ENCODE measurements around the gene ZNF296. TPM values are rescaled to one million over a fixed set of nuclear protein-coding genes. Genes with fewer than 3 reads are reported as not detected.

Gene ZNF296
- total RNA-seq, 6 experiments from 2014 or later, result 0.16 to 0.47 (median 0.35) TPM; not detected in 1

DNA sequence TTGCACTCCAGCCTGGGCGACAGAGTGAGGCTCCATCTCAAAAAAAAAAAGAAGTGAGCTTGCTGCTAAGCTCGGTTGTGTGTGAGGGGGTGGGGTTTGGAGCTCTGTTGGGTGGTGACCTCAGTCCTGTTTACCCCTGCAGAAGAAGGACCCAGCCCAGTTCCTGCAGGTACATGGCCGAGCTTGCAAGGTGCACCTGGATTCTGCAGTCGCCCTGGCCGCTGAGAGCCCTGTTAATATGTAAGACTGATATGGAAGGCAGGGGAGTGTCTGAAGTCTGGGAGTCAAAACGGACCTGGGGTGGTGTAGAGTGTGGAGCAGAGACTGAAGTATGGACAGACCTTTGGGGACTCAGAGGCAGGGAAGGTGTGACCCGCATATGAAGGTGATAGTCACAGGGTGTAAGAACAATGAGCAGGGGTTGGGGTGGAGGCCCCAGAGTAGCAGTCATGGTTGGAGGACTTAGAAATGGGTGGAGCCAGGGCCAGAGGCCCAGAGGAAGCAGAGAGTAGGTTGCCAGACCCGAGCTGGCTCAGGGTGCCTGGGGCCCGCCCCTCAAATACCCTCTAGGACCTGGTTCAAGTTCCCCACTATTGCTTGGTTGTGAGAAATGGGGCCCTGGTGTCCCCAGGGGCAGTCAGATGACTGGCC is 24.2 kb downstream of the ZNF296 start:
- no peaks in the 10 kb centered on the region for H3K9me3 ChIP-seq
- H3K27ac ChIP-seq, result no peak overlapping the region
- no peak for TF ChIP-seq POLR2A (IDR thresholded peaks at IDR 0.05)
- TF ChIP-seq, protein P1, sequence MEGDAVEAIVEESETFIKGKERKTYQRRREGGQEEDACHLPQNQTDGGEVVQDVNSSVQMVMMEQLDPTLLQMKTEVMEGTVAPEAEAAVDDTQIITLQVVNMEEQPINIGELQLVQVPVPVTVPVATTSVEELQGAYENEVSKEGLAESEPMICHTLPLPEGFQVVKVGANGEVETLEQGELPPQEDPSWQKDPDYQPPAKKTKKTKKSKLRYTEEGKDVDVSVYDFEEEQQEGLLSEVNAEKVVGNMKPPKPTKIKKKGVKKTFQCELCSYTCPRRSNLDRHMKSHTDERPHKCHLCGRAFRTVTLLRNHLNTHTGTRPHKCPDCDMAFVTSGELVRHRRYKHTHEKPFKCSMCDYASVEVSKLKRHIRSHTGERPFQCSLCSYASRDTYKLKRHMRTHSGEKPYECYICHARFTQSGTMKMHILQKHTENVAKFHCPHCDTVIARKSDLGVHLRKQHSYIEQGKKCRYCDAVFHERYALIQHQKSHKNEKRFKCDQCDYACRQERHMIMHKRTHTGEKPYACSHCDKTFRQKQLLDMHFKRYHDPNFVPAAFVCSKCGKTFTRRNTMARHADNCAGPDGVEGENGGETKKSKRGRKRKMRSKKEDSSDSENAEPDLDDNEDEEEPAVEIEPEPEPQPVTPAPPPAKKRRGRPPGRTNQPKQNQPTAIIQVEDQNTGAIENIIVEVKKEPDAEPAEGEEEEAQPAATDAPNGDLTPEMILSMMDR (IDR thresholded peaks at IDR 0.05), result no peak
- peaks cover 0 to 28% (median 13%) of the 10 kb centered on the region in 4 donors for H3K4me1 ChIP-seq
- intact Hi-C loops (cut with DNase I), result no loop called here
- DNase-seq (no peak), ATAC-seq (no peak)
- no peak overlapping the region for H3K4me3 ChIP-seq
- H3K36me3 ChIP-seq, result peaks cover 5 to 44% (median 26%) of the 10 kb centered on the region in 4 donors
- no peaks in the 10 kb centered on the region for H3K27me3 ChIP-seq
- WGBS (ENCODE audit: insufficient coverage, low coverage, low lambda C conversion rate, missing lambda C conversion rate), result 68% methylated on average over 5 of the region's 9 CpGs

DNA sequence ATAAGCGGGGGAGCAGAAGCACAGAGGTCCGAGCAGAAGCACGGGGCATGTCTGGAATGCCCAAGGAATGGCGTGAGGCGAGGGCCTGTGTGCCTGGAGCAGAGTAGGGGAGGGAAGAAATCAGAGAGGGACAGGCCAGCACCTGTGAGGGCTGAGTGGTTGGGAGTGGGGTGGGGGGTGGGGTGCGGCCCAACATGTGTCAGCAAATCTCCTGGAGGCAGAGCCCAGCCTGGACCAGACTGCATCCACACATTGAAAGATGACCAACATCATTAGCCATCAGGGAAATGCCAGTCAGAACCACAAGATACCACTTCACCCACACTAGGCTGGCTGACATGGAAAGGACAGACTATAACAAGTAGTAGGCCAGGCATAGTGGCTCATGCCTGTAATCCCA is 26.2 kb downstream of the ZNF296 start:
- Histone ChIP-seq H3K27me3 (no peaks in the 10 kb centered on the region), H3K4me1 (peaks cover 0 to 45% (median 22%) of the 10 kb centered on the region in 4 donors), H3K36me3 (peaks cover 5 to 26% (median 17%) of the 10 kb centered on the region in 4 donors), H3K27ac (peak overlapping the region in 1 of 3 donors; percentile 80), H3K4me3 (no peak overlapping the region), H3K9me3 (no peaks in the 10 kb centered on the region)
- TF ChIP-seq, protein P1 (IDR thresholded peaks at IDR 0.05), result no peak
- TF ChIP-seq POLR2A (IDR thresholded peaks at IDR 0.05), result no peak
- WGBS (ENCODE audit: insufficient coverage, low coverage, low lambda C conversion rate, missing lambda C conversion rate), result 95% methylated on average over 5 of the region's 6 CpGs
- ATAC-seq (no peak), DNase-seq (no peak)
- intact Hi-C loops (cut with DNase I), result no loop called here

DNA sequence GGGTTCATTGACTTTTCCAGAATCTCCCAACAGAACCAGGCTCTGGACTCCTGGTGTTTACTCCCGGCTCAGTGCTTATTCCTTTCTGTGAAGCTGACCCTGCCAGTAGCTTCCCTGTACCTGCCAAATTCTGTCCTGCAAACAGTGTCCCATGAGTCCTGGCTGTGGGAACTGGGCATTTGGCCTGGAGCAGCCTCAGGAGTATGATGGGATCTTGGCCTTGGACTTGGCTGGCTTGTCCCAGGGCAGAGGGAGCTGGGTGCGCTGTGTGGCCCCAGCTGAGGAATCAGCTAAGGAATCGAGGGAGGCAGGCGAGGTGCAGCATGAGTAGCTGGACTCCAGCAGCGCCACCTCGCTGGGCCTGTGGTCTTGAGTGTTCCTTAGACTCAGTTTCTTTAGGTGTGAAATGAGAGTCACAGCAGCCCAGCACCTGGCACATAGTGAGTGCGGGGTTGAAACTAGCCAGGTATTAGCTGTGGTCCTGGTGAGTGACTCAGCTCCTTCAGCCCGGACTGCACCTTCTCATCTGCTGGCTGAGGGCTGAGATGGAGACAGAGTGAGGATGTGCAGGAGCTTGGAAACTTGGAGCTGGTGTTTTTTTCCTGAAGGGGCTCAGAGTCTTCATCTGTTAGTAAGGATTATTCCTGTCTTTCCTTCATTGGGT is 27.1 kb downstream of the ZNF296 start:
- H3K9me3 ChIP-seq, result no peaks in the 10 kb centered on the region
- 13% methylated on average over 4 of the region's 8 CpGs for WGBS (ENCODE audit: insufficient coverage, low coverage, low lambda C conversion rate, missing lambda C conversion rate)
- peak; percentile 49 to 90 (median 87) for DNase-seq
- peak; percentile 67 to 86 (median 82) for ATAC-seq
- H3K4me3 ChIP-seq, result no peak overlapping the region
- H3K4me1 ChIP-seq, result peaks cover 0 to 54% (median 26%) of the 10 kb centered on the region in 4 donors
- peaks cover 5 to 26% (median 14%) of the 10 kb centered on the region in 4 donors for H3K36me3 ChIP-seq
- no peaks in the 10 kb centered on the region for H3K27me3 ChIP-seq
- no peak for TF ChIP-seq POLR2A (IDR thresholded peaks at IDR 0.05)
- TF ChIP-seq, protein P1 (IDR thresholded peaks at IDR 0.05), result no peak
- H3K27ac ChIP-seq, result peak overlapping the region in 2 of 3 donors; percentile 80 to 83
- intact Hi-C loops (cut with DNase I), result no loop called here

DNA sequence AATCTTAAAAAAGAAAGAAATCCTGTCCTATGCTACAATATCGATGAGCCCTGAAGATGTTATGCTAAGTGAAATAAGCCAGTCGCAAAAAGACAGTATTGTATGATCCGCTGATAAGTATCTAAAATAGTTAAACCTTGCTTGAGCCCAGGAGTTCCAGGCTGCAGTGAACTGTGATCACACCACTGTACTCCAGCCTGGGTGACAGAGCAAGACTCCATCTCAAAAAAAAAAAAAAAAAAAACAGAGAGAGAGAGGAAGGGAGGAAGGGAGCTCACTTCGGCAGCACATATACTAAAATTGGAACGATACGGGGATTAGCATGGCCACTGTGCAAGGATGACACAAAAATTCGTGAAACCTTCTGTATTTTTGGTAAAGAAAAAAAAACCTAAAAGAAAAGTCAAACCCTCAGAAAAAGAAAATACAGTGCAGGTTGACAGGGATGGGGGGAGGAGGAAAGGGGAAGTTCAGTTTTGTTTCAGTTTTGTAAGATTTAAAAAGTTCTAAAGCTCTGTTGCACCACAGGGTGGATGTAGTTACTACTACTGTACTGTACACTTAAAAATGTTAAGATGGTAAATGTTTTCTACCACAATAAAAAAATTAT is 29.0 kb downstream of the ZNF296 start:
- WGBS (ENCODE audit: insufficient coverage, low coverage, low lambda C conversion rate, missing lambda C conversion rate), result 40% methylated on average over 7 of the region's 7 CpGs
- no peaks in the 10 kb centered on the region for H3K27me3 ChIP-seq
- TF ChIP-seq, protein P1 (IDR thresholded peaks at IDR 0.05), result no peak
- TF ChIP-seq POLR2A (IDR thresholded peaks at IDR 0.05), result no peak
- H3K4me1 ChIP-seq, result peaks cover 0 to 63% (median 31%) of the 10 kb centered on the region in 4 donors
- no peak overlapping the region for H3K4me3 ChIP-seq
- H3K9me3 ChIP-seq, result no peaks in the 10 kb centered on the region
- intact Hi-C loops (cut with DNase I), result no loop called here
- H3K36me3 ChIP-seq, result peaks cover 3 to 25% (median 7%) of the 10 kb centered on the region in 4 donors
- DNase-seq, result no peak
- H3K27ac ChIP-seq, result peak overlapping the region in 2 of 3 donors; percentile 71 to 83
- no peak for ATAC-seq
